ENCODE results near the gene RNF157. TPM values are rescaled to one million over a fixed set of nuclear protein-coding genes. Genes with fewer than 3 reads are reported as not detected.
A peak's percentile ranks its signal among the peaks of the same experiment; 100 is the strongest.
"Not testable (repeated sequence)": the region's sequence is repeated elsewhere in the genome, so short reads cannot be mapped to it uniquely, and the experiment has no call there.

Gene RNF157
- total and polyA plus RNA-seq, 2 of the 13 experiments (the other 11 are each of a cell fraction or from before 2014, with no cell fraction given): 0.44 to 1.5 TPM

DNA sequence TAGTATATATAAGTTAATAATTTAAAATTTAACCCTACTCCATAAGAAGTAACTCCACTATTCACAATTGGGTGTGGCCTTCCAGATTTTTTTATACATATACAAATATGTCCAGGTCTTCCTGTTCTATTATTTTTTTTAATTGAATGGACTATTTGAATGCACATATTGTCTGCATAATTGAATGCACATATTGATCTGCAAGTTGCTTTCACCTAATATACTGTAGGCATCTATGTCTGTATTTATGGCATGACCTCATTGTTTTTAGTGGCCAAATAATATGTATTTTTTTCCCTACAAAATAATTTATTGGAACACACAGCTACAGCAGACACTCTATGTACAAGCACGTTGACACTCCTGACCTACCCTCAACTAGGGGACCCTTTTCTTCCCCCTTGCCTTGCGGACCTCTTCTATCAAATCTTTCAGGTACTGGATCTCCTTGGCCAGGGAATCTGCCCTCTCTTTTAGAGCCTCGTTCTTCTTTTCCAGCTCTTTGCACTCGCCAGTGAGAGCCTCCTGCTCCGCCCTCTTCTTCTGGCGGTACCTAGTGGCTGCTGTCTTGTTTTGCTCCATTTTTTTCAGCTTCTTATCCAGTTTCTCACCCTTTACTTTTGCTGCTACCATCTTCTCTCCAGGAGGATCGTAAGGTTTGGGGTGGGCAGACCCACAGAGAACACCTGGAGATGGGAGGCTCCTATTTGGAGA lies 14.8 kb downstream of the RNF157 start:
- H4K20me1 ChIP-seq (ENCODE audit: insufficient read depth, low read length); DNase-seq (ENCODE audit: low spot score); H3K4me2 ChIP-seq (ENCODE audit: low read depth, low read length); FAIRE-seq; BruUV-seq (replicated peaks); POLR2A ChIA-PET; in situ Hi-C loops (cut with HindIII; ENCODE audit: extremely low pct_ligation_motif_present, low pct_unique_long_range_greater_than_20kb); H3K9me3 ChIP-seq (ENCODE audit: low read length); H3K9ac ChIP-seq (ENCODE audit: insufficient read depth, low read depth, low read length); H3K27ac ChIP-seq (ENCODE audit: extremely low read length, insufficient read depth, low read length); H2AFZ ChIP-seq (ENCODE audit: low read length); H3K27me3 ChIP-seq (ENCODE audit: control insufficient read depth in 1 of 2, insufficient read depth in 2 of 2, low read length in 2 of 2); CTCF ChIA-PET (ENCODE audit: low intra/inter-chr PET ratio, low total read pairs); H3K36me3 ChIP-seq (replicated peaks in 1 of 2; ENCODE audit: control insufficient read depth in 1 of 2, insufficient read depth in 2 of 2, low read length in 2 of 2); H3K4me3 ChIP-seq (replicated peaks in 1 of 3; ENCODE audit: insufficient read depth in 1 of 3, low read depth in 2 of 3, low read length in 3 of 3); H3K4me1 ChIP-seq (ENCODE audit: insufficient read depth, low read length); H3K79me2 ChIP-seq (ENCODE audit: insufficient read depth, low read length); ATAC-seq; intact Hi-C loops (cut with micrococcal nuclease; ENCODE audit: unreplicated experiment); TF ChIP-seq ATF7 (CRISPR knock-in tag; IDR thresholded peaks at IDR 0.05): not testable (repeated sequence)
- TF ChIP-seq ATF7 (IDR thresholded peaks at IDR 0.05): 0 out of 2 replicates have a peak, but pooled peaks have one; percentile 27
- WGBS (ENCODE audit: low lambda C conversion rate): 43% methylated on average over 7 of the region's 7 CpGs

DNA sequence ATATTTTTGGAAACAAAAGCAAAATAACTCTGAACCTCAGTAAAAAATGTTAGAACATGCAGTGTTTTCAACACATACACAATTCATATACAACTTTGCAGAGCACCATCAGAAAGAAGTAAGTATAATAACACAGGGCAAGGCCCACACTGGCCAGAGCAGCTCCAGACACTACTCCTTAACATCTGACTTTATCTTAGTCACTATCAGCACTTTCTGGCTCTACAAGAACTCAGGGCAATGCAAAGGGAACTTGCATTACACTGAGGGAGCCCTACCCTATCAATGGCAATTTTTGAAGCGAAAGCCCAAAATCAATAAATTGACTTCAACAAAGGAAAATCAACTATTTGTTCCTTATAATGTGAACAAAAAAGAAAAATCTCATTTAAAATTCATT lies 16.5 kb downstream of the RNF157 start:
- POLR2A ChIA-PET: no interaction called here
- WGBS (ENCODE audit: low lambda C conversion rate): 92% methylated on average over 1 of the region's 1 CpG
- TF ChIP-seq, protein P1, sequence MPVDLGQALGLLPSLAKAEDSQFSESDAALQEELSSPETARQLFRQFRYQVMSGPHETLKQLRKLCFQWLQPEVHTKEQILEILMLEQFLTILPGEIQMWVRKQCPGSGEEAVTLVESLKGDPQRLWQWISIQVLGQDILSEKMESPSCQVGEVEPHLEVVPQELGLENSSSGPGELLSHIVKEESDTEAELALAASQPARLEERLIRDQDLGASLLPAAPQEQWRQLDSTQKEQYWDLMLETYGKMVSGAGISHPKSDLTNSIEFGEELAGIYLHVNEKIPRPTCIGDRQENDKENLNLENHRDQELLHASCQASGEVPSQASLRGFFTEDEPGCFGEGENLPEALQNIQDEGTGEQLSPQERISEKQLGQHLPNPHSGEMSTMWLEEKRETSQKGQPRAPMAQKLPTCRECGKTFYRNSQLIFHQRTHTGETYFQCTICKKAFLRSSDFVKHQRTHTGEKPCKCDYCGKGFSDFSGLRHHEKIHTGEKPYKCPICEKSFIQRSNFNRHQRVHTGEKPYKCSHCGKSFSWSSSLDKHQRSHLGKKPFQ (CRISPR knock-in tag; IDR thresholded peaks at IDR 0.05; ENCODE audit: insufficient replicate concordance): no peak
- TF ChIP-seq BORCS8-MEF2B (CRISPR knock-in tag; IDR thresholded peaks at IDR 0.05) (no peak), FOXP1 (IDR thresholded peaks at IDR 0.05) (no peak), FOXP1 (CRISPR knock-in tag; IDR thresholded peaks at IDR 0.05) (no peak), ARNT (IDR thresholded peaks at IDR 0.05) (no peak), ZFAT (CRISPR knock-in tag; conservative IDR thresholded peaks at IDR 0.05) (no peak), GZF1 (CRISPR knock-in tag; IDR thresholded peaks at IDR 0.05) (no peak), HNF4A (CRISPR knock-in tag; IDR thresholded peaks at IDR 0.05) (no peak), ZNF781 (CRISPR knock-in tag; IDR thresholded peaks at IDR 0.05; ENCODE audit: borderline replicate concordance, not compliant biosample characterization) (no peak), KAT8 (CRISPR knock-in tag; IDR thresholded peaks at IDR 0.05) (no peak), ZNF761 (CRISPR knock-in tag; conservative IDR thresholded peaks at IDR 0.05) (no peak), NCOR1 (IDR thresholded peaks at IDR 0.05; ENCODE audit: borderline replicate concordance, low read length) (no peak), ZNF570 (CRISPR knock-in tag; IDR thresholded peaks at IDR 0.05; ENCODE audit: borderline replicate concordance) (no peak), TMF1 (CRISPR knock-in tag; IDR thresholded peaks at IDR 0.05; ENCODE audit: low read depth) (no peak), SPEN (CRISPR knock-in tag; IDR thresholded peaks at IDR 0.05; ENCODE audit: low read depth) (no peak)
- TF ChIP-seq, protein P2, sequence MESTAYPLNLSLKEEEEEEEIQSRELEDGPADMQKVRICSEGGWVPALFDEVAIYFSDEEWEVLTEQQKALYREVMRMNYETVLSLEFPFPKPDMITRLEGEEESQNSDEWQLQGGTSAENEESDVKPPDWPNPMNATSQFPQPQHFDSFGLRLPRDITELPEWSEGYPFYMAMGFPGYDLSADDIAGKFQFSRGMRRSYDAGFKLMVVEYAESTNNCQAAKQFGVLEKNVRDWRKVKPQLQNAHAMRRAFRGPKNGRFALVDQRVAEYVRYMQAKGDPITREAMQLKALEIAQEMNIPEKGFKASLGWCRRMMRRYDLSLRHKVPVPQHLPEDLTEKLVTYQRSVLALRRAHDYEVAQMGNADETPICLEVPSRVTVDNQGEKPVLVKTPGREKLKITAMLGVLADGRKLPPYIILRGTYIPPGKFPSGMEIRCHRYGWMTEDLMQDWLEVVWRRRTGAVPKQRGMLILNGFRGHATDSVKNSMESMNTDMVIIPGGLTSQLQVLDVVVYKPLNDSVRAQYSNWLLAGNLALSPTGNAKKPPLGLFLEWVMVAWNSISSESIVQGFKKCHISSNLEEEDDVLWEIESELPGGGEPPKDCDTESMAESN (CRISPR knock-in tag; conservative IDR thresholded peaks at IDR 0.05): no peak

More for the DNA sequence above, 16.5 kb downstream of the RNF157 start:
- H3K4me1 ChIP-seq (ENCODE audit: insufficient read depth, low read length): peaks cover 9% of the 10 kb centered on the region
- H3K4me3 ChIP-seq (replicated peaks in 1 of 3; ENCODE audit: insufficient read depth in 1 of 3, low read depth in 2 of 3, low read length in 3 of 3): no peak overlapping the region
- no peaks in the 10 kb centered on the region for H3K79me2 ChIP-seq (ENCODE audit: insufficient read depth, low read length)
- H2AFZ ChIP-seq (ENCODE audit: low read length): no peak overlapping the region
- no peaks in the 10 kb centered on the region for H3K36me3 ChIP-seq (replicated peaks in 1 of 2; ENCODE audit: control insufficient read depth in 1 of 2, insufficient read depth in 2 of 2, low read length in 2 of 2)
- ATAC-seq: no peak
- CTCF ChIA-PET (ENCODE audit: low intra/inter-chr PET ratio, low total read pairs): no interaction called here
- H3K4me2 ChIP-seq (ENCODE audit: low read depth, low read length): no peak overlapping the region
- no peak overlapping the region for H3K27ac ChIP-seq (ENCODE audit: extremely low read length, insufficient read depth, low read length)
- H3K9ac ChIP-seq (ENCODE audit: insufficient read depth, low read depth, low read length): no peak overlapping the region
- H4K20me1 ChIP-seq (ENCODE audit: insufficient read depth, low read length): no peaks in the 10 kb centered on the region
- no peaks in the 10 kb centered on the region for H3K27me3 ChIP-seq (ENCODE audit: control insufficient read depth in 1 of 2, insufficient read depth in 2 of 2, low read length in 2 of 2)
- H3K9me3 ChIP-seq (ENCODE audit: low read length): no peaks in the 10 kb centered on the region
- intact Hi-C loops (cut with micrococcal nuclease; ENCODE audit: unreplicated experiment) (no loop called here), in situ Hi-C loops (cut with HindIII; ENCODE audit: extremely low pct_ligation_motif_present, low pct_unique_long_range_greater_than_20kb) (no loop called here)
- no peak for FAIRE-seq
- no peak for DNase-seq (ENCODE audit: low spot score)
- BruUV-seq (replicated peaks): no TSS peak
